Measurements from ENCODE around the gene DPP7.

The DPP7 gene

DNA sequence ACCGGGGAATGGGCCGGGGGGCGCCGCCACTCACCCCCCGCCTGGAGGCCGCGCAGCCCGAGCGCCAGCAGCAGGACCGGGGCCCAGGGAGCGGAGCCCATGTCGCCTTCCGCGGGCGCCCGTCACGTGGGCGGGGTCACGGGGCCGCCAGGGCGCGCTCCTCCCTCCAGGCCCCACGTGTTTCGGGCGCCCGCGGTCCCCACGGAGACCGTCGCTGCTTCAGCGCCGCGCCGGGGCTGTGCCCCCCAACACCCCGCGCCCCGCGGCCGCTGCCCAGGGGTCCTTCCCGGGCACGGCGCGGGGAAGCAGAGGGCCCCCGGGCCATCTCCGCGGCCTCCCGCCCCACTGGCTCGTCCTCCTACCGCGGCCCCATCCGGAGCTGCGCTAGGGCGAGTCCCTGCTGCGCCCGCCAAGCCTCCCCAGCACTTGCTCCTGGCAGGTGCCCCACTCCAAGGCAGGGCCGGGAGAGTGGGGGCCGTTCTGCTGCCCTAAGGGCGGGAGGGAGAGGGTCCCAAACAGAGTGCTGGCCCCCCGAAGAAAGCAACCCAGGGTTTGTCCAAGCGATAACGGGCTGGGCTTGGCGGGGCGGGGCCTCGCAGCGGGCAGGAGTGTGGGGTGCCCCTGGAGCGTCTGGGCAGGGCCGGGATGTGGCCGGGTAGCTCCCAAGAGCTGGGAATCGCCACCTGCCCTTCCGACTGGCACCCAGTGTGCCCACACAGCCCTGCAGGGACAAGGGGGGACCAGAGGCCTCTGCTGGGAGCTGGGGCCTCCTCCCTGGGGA lies at the start of gene DPP7:
TSS of gene DPP7 (minus strand) at position 121 of the 781 bp plus-strand sequence. CDS start at position 101, 20 bp downstream.
- peak; percentile 87 for DNase-seq

- DNase-seq: no peak
These were observed 49.3 kb upstream of the DPP7 start for GRCh38 chr9:137163805-137164204.

DNA sequence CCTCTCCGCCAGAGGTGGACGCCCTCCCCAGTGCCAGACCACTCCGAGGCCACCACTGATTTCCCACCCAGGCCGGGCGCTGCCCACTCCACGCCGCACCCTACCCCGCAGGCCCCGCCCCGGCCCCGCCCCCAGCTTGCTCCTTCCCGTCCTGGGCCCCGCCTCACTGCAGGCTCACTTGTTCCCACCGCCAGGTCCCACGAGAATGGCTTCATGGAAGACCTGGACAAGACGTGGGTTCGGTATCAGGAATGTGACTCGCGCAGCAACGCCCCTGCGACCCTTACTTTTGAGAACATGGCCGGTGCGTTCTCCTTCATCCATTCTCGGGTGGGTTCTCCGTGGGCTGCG lies 48.8 kb upstream of the DPP7 start:
- DNase-seq: no peak

GRCh38 chr9:137162505-137163364 lies 48.2 kb upstream of the DPP7 start:
- peak; percentile 40 for DNase-seq

DNA sequence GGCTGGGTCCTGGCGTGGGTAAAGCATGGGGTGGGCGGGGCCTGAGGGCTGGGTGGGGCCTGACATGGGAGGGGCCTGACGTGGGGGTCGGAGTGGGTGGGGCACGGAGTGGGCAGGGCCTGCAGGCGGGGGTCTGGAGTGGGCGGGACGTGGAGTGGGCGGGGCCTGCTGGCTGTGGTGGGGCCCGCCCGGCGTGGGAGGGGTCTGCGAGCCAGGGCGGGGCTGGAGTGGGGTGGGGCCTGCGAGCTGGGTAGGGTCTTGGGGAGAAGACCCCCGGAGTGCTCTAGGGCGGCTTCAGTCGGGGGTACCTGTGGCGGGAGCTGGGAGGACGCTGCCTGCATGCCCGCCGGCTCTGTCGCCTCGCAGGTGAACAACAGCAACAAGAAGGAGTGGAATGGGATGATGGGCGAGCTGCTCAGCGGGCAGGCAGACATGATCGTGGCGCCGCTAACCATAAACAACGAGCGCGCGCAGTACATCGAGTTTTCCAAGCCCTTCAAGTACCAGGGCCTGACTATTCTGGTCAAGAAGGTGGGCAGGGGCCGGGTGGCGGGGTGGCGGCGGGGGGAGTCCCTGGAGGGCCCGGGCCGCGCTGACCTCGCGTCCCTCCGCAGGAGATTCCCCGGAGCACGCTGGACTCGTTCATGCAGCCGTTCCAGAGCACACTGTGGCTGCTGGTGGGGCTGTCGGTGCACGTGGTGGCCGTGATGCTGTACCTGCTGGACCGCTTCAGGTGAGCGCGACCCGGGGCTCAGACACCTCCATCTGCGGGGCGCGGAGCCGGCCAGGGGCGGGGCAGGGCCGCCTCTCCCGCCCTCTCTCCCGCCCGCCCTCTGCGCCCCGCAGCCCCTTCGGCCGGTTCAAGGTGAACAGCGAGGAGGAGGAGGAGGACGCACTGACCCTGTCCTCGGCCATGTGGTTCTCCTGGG lies 47.3 kb upstream of the DPP7 start:
- DNase-seq: no peak

DNA sequence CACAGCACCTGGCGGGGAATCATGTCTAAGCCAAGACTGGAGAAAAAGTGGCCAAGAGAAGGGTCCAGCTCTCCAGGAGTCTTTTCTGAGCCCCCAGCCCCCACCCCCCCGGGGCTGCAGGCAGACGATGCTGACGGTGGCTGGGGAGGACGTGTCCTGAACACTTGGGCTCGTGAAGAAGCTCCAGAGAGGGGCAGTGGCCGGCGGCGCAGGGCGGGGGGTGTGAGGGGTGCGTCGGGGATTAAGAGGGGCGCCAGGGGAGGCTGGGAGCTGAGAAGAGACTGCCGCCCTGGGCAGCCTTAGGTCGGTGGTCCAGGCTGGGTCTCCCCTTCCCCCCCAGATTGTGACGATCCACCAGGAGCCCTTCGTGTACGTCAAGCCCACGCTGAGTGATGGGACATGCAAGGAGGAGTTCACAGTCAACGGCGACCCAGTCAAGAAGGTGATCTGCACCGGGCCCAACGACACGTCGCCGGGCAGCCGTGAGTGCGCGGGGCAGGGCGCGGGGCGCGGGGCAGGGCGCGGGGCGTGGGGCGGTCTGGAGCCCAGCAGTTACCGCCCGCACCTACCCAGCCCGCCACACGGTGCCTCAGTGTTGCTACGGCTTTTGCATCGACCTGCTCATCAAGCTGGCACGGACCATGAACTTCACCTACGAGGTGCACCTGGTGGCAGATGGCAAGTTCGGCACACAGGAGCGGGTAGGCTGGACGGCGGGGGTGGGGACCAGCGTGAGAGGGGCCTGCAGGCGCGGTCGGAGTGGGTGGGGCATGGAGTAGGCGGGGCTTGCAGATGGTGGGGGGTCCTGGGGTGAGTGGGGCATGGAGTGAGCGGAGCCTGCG lies 46.4 kb upstream of the DPP7 start:
- no peak for DNase-seq

- no peak for DNase-seq
These were observed 45.5 kb upstream of the DPP7 start for GRCh38 chr9:137160054-137160425.

GRCh38 chr9:137159105-137160053 lies 44.8 kb upstream of the DPP7 start:
- no peak for DNase-seq

DNA sequence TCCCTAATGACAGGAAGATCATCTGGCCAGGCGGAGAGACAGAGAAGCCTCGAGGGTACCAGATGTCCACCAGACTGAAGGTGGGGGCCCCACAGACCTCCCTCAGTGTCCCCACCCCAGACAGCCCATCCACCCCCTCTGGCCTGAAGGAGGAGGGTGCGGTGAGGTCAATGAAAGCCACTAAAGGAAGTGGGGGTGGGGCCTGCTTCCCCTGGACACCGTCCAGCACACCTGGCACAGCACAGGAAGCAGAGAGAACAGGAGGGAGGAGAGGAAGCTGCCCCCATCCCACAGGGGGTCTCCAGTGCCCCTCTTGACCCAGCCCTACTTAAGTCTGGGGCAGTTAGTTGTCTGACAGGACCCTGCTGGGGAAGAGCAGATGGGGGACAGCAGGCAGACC lies 44.1 kb upstream of the DPP7 start:
- DNase-seq: no peak

DNA sequence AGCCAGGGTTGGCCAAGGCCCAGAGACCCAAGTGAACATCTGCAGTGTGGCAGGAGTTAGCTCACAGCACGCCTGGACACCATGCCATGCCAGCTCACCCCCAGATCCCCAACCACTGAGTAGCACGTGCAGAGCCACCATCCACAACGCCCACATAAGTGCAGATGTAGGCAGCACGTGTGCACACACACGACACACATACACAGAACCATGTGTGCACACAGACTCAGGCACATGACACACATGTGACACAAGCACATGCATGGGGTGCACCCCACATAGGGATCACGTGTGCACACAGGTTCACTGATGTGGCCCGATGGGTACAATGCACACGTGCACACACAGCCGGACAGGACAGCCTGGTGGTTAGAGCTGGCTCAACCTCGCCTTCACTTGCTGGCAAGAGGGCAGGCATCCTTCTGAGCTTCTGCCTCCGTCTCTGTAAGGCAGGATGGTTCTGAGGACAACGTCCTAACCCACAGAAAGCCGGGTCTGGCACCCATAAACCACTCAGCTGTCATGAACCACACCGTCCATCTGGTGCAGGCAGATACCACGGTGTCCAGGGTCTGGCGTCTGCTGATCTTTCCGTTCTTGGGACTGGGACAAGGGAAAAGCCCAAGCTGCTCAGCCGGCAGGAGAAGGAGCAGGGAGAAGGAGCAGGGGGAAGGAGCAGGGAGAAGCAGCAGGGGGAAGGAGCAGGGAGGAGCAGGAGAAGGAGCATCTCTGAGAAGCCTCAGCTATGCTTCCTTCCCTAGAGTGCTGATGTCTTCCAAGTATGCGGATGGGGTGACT lies 43.3 kb upstream of the DPP7 start:
- DNase-seq: no peak

DNA sequence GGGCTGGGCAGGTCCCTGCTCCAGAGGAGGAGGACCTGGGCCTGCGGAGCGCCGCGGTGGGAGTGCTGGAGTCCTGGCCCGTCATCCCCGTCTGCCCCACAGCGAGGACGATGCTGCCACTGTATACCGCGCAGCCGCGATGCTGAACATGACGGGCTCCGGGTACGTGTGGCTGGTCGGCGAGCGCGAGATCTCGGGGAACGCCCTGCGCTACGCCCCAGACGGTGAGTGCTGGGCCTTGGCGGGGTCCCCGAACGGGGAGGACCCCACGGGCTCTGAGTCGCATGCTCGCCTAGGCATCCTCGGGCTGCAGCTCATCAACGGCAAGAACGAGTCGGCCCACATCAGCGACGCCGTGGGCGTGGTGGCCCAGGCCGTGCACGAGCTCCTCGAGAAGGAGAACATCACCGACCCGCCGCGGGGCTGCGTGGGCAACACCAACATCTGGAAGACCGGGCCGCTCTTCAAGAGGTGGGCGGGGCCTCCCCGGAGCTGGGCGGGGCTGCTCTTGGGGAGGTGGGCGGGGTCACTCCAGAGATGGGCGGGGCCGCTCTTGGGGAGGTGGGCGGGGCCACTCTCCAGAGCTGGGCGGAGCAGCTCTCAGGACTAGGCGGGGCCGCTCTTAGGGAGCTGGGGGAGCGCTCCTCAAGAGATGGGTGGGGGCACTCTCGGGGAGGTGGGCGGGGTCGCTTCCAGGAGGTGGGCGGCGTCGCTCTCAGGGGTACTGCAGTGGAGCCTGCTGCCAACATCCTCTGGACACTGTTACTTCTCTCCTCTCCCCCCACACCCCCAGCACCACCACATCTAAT lies 42.2 kb upstream of the DPP7 start:
- DNase-seq: peak; percentile 60

GRCh38 chr9:137152844-137153405 lies 38.4 kb upstream of the DPP7 start:
- DNase-seq: no peak

DNA sequence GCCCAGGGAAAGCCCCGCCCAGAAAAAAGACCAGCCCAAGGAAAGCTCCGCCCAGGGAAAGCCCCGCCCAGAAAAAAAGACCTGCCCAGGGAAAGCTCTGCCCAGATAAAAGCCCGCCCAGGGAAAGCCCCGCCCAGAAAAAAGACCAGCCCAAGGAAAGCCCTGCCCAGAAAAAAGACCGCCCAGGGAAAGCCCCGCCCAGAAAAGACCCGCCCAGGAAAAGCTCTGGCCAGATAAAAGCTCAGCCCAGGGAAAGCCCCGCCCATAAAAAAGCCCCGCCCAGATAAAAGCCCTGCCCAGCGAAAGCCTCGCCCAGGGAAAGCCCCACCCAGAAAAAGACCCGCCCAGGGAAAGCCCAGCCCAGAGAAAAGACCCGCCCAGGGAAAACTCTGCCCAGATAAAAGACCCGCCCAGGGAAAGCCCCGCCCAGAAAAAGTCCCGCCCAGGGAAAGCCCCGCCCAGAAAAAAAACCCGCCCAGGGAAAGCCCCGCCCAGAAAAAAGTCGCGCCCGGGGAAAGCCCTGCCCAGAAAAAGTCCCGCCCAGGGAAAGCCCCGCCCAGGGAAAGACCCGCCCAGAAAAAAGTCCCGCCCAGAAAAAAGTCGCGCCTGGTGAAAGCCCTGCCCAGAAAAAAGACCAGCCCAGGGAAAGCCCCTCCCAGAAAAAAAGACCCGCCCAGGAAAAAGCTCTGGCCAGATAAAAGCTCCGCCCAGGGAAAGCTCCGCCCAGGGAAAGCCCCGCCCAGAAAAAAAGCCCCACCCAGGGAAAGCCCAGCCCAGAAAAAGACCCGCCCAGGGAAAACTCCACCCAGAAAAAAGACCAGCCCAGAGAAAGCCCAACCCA lies 36.3 kb upstream of the DPP7 start:
- DNase-seq: no peak

DNA sequence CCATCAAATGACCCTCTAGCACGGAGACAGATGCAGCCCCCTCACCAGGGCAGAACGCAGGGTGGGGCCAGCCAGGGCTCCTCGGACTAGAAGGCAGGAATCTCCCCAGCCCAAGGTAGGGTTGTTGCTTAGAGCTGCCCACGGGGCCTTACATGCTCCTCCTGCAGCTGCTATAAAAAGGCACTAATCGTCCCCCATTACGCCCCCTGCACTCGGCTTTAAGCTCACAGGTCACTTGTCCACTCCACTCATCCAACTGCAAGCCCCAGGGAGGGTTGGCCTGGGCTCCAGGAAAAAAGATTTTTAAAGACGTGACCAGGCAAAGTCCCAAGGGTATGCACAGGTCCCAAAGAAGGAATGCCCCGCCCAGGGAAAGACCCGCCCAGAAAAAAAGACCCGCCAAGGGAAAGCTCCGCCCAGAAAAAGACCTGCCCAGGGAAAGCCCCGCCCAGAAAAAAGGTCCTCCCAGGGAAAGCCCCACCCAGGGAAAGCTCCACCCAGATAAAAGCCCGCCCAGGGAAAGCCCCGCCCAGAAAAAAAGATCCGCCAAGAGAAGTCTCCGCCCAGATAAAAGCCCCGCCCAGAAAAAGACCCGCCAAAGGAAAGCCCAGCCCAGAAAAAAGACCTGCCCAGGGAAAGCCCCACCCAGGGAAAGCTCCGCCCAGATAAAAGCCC lies 35.5 kb upstream of the DPP7 start:
- DNase-seq: no peak

DNA sequence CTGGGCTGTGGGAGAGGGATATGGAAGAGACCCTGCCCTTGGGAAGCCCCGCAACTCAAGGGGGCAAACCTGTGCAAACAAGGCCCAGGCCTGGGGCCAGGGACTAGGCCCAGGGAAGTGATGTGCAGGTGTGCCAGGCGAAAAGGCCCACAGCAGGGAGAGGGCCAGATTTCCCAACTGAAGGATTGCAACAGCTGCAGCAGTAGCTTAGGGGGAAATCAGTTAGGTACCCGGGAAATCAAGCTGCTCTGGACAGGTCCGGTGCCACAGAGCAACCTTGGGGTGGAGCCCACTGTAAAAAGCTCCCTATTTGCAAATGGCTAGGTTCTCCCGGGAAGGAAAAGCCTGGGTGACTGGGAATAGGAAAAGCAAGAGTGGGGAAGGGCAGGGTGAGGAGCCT lies 34.8 kb upstream of the DPP7 start:
- no peak for DNase-seq

GRCh38 chr9:137148661-137149060 lies 34.1 kb upstream of the DPP7 start:
- DNase-seq: no peak

DNA sequence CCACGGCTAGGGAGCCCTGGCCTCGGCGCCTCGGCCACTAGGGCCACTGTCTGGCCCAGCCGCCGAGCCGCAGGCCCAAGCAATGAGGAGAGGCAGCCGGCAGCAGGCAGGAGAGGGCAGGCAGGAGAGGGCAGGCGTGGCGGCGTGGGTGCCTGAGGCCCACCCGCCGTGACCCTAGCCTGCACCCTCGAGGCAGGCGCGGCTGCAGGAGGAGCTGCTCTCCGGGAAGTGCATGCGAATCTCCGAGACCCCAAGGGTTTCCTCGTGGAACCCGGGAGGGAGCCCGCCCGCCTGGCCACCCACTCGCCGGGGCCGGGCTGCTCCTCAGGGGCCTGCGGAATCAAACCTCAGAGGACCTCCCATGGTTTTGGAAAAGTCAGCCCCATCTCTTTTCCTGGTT lies 33.7 kb upstream of the DPP7 start:
- DNase-seq: no peak

Data from CD4-positive, alpha-beta T cell treated with Interleukin-17A for 4 hours (primary cell).